WTC11 (cell line): ENCODE results near the gene PCDH10.

ENCODE experiments used
- CREB1 ChIP-seq: sonication (generic); formaldehyde crosslinking; IDR thresholded peaks from 2 replicates; pipeline ENCODE4 v1.8.0; 2023; ENCODE audit warnings: mild to moderate bottlenecking, missing genetic modification reagents
- MAX ChIP-seq: sonication (generic); formaldehyde crosslinking; IDR thresholded peaks from 2 replicates; pipeline ENCODE4 v1.8.0; 2022; ENCODE audit warnings: mild to moderate bottlenecking, missing genetic modification reagents
- NFE2L1 ChIP-seq: sonication (generic); formaldehyde crosslinking; IDR thresholded peaks from 2 replicates; pipeline ENCODE4 v1.8.1; 2023; ENCODE audit warnings: missing genetic modification reagents
- NFYB ChIP-seq: sonication (generic); formaldehyde crosslinking; conservative IDR thresholded peaks from 2 replicates; pipeline ENCODE4 v1.8.0; 2022; ENCODE audit warnings: low read depth, missing genetic modification reagents
- RELA ChIP-seq: sonication (generic); formaldehyde crosslinking; IDR thresholded peaks from 2 replicates; pipeline ENCODE4 v1.8.1; 2022; ENCODE audit warnings: missing genetic modification reagents, mild to moderate bottlenecking, borderline replicate concordance
- STAT6 ChIP-seq: sonication (generic); formaldehyde crosslinking; conservative IDR thresholded peaks from 2 replicates; pipeline ENCODE4 v1.8.1; 2023; ENCODE audit warnings: mild to moderate bottlenecking, low read depth, missing genetic modification reagents, moderate library complexity
- USF1 ChIP-seq: sonication (generic); formaldehyde crosslinking; IDR thresholded peaks from 2 replicates; pipeline ENCODE4 v1.8.0; 2022; ENCODE audit warnings: mild to moderate bottlenecking, missing genetic modification reagents
- TF ChIP-seq, protein P1 (sequence below): sonication (generic); formaldehyde crosslinking; IDR thresholded peaks from 2 replicates; pipeline ENCODE4 v1.8.1; 2023; ENCODE audit warnings: mild to moderate bottlenecking, missing genetic modification reagents, moderate library complexity
- TF ChIP-seq, protein P2 (sequence below): fragments of 200-600 bp; IDR thresholded peaks from 2 replicates; pipeline ENCODE4 v1.8.0; 2022; ENCODE audit warnings: antibody characterized with exemption
- TF ChIP-seq, protein P3 (sequence below): sonication (generic); formaldehyde crosslinking; IDR thresholded peaks from 2 replicates; pipeline ENCODE4 v1.8.1; 2023; ENCODE audit warnings: mild to moderate bottlenecking, missing genetic modification reagents, moderate library complexity
- TF ChIP-seq, protein P4 (sequence below): sonication (generic); formaldehyde crosslinking; IDR thresholded peaks from 2 replicates; pipeline ENCODE4 v1.8.1; 2022; ENCODE audit warnings: mild to moderate bottlenecking, moderate library complexity, missing genetic modification reagents

DNA sequence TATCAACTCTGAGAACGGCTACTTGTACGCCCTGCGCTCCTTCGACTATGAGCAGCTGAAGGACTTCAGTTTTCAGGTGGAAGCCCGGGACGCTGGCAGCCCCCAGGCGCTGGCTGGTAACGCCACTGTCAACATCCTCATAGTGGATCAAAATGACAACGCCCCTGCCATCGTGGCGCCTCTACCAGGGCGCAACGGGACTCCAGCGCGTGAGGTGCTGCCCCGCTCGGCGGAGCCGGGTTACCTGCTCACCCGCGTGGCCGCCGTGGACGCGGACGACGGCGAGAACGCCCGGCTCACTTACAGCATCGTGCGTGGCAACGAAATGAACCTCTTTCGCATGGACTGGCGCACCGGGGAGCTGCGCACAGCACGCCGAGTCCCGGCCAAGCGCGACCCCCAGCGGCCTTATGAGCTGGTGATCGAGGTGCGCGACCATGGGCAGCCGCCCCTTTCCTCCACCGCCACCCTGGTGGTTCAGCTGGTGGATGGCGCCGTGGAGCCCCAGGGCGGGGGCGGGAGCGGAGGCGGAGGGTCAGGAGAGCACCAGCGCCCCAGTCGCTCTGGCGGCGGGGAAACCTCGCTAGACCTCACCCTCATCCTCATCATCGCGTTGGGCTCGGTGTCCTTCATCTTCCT, 2.7 kb downstream of the PCDH10 start:
- TF ChIP-seq MAX (CRISPR knock-in tag) = peak; percentile 75
- TF ChIP-seq, protein P1, sequence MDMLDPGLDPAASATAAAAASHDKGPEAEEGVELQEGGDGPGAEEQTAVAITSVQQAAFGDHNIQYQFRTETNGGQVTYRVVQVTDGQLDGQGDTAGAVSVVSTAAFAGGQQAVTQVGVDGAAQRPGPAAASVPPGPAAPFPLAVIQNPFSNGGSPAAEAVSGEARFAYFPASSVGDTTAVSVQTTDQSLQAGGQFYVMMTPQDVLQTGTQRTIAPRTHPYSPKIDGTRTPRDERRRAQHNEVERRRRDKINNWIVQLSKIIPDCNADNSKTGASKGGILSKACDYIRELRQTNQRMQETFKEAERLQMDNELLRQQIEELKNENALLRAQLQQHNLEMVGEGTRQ (CRISPR knock-in tag) = no peak
- TF ChIP-seq, protein P2, sequence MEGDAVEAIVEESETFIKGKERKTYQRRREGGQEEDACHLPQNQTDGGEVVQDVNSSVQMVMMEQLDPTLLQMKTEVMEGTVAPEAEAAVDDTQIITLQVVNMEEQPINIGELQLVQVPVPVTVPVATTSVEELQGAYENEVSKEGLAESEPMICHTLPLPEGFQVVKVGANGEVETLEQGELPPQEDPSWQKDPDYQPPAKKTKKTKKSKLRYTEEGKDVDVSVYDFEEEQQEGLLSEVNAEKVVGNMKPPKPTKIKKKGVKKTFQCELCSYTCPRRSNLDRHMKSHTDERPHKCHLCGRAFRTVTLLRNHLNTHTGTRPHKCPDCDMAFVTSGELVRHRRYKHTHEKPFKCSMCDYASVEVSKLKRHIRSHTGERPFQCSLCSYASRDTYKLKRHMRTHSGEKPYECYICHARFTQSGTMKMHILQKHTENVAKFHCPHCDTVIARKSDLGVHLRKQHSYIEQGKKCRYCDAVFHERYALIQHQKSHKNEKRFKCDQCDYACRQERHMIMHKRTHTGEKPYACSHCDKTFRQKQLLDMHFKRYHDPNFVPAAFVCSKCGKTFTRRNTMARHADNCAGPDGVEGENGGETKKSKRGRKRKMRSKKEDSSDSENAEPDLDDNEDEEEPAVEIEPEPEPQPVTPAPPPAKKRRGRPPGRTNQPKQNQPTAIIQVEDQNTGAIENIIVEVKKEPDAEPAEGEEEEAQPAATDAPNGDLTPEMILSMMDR = peak; percentile 20; the same call in 1 of the 2 replicates
- TF ChIP-seq STAT6 (CRISPR knock-in tag) = no peak
- no peak for TF ChIP-seq USF1
- TF ChIP-seq, protein P3, sequence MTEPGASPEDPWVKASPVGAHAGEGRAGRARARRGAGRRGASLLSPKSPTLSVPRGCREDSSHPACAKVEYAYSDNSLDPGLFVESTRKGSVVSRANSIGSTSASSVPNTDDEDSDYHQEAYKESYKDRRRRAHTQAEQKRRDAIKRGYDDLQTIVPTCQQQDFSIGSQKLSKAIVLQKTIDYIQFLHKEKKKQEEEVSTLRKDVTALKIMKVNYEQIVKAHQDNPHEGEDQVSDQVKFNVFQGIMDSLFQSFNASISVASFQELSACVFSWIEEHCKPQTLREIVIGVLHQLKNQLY (CRISPR knock-in tag) = no peak
- TF ChIP-seq CREB1 (CRISPR knock-in tag) = no peak
- TF ChIP-seq NFYB = no peak
- TF ChIP-seq, protein P4, sequence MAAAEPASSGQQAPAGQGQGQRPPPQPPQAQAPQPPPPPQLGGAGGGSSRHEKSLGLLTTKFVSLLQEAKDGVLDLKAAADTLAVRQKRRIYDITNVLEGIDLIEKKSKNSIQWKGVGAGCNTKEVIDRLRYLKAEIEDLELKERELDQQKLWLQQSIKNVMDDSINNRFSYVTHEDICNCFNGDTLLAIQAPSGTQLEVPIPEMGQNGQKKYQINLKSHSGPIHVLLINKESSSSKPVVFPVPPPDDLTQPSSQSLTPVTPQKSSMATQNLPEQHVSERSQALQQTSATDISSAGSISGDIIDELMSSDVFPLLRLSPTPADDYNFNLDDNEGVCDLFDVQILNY (CRISPR knock-in tag) = no peak
- TF ChIP-seq NFE2L1 (CRISPR knock-in tag) = 0 out of 2 replicates have a peak, but pooled peaks have one; percentile 32
- TF ChIP-seq RELA (CRISPR knock-in tag) = peak; percentile 55; the same call in 1 of the 2 replicates
